Right ventricle myocardium superior (tissue), 1 donor: ENCODE results near the gene TMEM116. TPM values are rescaled to one million over a fixed set of nuclear protein-coding genes. Genes with fewer than 3 reads are reported as not detected.
"Not testable (repeated sequence)": the region's sequence is repeated elsewhere in the genome, so short reads cannot be mapped to it uniquely, and the experiment has no call there.

Source experiments
- ATAC-seq: fragments of 200-7000 bp; cut with Tn5 transposase; one replicate; pipeline ENCODE4 v1.9.1; 2020; ENCODE audit warnings: mild to moderate bottlenecking; ENCODE audit not compliant: poor library complexity
- DNase-seq: peaks from one replicate; pipeline ENCODE4 v3.0.0-alpha.2; 2020
- intact Hi-C: fragments of 100-400 bp; cut with DNase I; formaldehyde crosslinking; loops from one replicate; pipeline ENCODE4 v1.11.2; 2022
- long read RNA-seq: library from polyadenylated mRNA; unstranded; transcript quantifications from one replicate; pipeline ENCODE4 v2.0.0, GENCODE V29; 2021
- total RNA-seq: library from RNA; stranded (reverse); fragmentation: NEBNext Ultra II Directional; extraction: Animal tissue kit (Norgen Biotek cat#: 25700); gene quantifications from one replicate; pipeline ENCODE4 v1.2.1, GENCODE V29; 2021
- donor health status: DM: no; HTN: yes; CAD: no; lungs with severe emphysema.

Gene TMEM116
- total RNA-seq, result 42.4 TPM
- long read RNA-seq, partial matches to known transcripts, result 2 of 34 reads
- long read RNA-seq, other reads (novel, unspliced or antisense), result 31 of 34 reads

DNA sequence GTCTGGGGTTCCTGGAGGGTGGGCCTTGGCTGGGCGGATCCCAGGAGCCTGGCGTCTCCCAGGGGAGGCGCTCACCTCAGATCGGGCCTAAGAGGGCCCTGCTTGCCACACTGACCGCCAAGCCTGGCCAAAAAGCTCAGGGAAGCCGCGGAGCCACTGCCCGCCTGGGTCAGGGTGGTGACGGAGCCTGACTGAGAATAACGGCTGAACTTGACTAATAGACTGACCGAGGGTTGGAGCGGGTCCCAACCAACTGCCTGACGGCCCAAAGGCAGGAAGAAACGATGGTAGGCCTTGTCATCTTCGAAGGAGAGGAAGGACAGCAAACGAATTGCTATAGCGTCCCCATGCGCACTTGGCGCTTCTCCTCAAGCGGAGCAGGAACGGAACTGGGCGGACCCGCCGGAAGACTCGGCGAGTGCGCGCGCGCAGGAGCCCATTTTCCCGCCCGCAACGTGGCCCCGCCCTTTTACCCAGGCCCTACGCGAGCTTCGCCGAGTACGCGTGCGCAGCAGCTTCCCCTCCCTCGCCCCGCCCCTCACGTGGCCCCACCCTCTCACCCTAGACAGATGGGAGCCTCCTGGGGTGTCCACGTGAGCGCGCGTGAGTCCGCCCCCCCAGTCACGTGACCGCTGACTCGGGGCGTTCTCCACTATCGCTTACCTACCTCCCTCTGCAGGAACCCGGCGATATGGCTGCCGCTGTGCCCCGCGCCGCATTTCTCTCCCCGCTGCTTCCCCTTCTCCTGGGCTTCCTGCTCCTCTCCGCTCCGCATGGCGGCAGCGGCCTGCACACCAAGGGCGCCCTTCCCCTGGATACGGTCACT lies at the start of gene TMEM116, which contains the start of gene ERP29:
Gene TMEM116 (minus strand): TSS at position 391 of the 826 bp plus-strand sequence. CDS start 7,895 bp downstream, outside the sequence.
Gene ERP29 (plus strand): TSS at position 652 of the 826 bp plus-strand sequence. CDS start 40 bp downstream, at position 692.
- intact Hi-C loops, result loop anchor here (5.0 kb wide), 1 partner anchor 66 kb away; no protein-coding TSS in a partner anchor

DNA sequence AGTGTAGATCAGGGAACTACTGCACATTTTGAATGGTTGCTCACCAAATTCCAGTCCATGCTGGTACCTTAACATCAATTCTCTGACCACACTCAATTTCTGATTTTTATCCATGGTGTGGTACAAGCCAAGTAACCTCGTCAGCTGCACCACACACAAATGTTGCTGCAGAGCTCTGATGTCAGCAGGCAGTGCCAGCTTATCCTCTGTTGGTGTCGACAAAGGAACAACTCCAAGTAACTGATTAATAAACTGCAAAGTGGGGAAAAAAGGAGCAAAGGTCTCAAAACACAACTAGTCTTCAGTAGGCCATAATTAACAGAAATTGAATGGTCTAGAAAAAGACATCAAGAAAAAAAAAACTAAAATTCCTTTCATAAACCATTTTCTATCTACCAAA lies 48.2 kb upstream of the TMEM116 start:
- DNase-seq (no peak), ATAC-seq (no peak)
- intact Hi-C loops, result no loop called here

More for the DNA sequence above, at the start of gene TMEM116, which contains the start of gene ERP29:
- ATAC-seq (peak; percentile 96), DNase-seq (peak; percentile 100)

GRCh38 chr12:112049351-112049750 lies 36.4 kb upstream of the TMEM116 start:
- ATAC-seq, result no peak
- intact Hi-C loops, result no loop called here
- DNase-seq, result no peak

DNA sequence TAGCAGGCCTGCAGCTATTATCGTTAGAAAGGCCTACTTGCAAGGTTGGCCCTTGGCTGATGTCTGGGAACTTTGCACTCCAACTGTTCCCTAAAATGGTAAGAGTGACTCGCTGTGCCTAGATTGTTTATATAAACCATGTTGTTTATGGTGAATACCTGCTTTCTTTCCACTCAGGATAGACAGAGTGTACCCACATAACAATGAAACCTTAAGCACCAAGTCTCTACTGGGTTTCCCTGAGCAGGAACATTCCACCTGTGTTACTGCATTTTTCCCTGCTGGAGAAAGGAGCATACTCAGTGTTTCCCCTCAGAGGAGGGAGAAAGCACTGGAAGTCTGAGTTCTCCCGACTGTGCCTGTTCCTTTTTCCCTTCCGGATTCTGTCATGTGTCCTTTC lies 33.0 kb upstream of the TMEM116 start:
- no peak for ATAC-seq
- intact Hi-C loops, result no loop called here
- DNase-seq, result no peak

GRCh38 chr12:112036614-112037013 lies 23.6 kb upstream of the TMEM116 start:
- not testable (repeated sequence) for ATAC-seq, DNase-seq
- intact Hi-C loops, result loop anchor here (10.0 kb wide), 1 partner anchor 48 kb away; no protein-coding TSS in a partner anchor

- no peak for ATAC-seq
- no peak for DNase-seq
- intact Hi-C loops, result loop anchor here (10.0 kb wide), 1 partner anchor 49 kb away; no protein-coding TSS in a partner anchor
These were observed 22.3 kb upstream of the TMEM116 start for GRCh38 chr12:112035219-112035785.

DNA sequence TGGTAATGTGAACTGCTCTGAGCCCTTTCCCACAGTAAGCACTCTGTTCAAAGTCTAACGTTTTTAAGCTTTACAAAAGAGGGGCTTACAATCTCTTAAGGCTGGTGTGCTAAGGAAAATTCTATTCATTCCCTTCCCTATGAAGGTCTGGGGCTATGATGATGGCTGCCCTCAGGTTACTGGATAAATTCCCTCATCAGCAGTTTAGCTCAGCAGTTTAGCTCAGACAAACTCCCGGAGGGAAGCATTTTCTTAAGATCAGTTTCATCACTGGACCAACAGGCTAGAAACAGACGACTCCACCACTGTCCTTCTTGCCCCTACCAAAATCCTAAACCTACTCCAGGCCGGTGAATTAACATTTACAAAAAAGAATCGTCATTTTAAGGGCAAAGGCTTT lies 19.3 kb upstream of the TMEM116 start:
- no peak for DNase-seq
- no peak for ATAC-seq
- intact Hi-C loops, result loop anchor here (10.0 kb wide), 1 partner anchor 53 kb away; no protein-coding TSS in a partner anchor

DNA sequence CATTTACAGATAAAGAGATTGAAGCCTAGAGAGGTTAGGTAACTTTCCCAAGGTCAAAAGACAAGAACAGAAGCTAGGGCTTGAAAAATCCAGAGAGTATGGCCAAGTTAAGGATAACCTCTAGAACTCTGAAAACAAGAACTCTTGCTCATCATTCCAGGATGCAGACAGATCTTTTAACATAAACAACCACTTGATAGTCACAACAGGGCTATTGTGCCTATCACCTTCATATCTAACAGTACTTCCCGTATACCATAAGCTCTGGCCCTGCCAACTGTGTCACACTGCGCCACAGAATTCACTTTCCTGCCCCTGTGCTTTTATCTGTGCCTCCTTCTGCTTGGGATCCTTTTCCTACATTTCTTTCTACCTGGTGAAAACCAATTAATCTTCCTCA lies 18.5 kb upstream of the TMEM116 start:
- no peak for DNase-seq
- ATAC-seq, result no peak
- intact Hi-C loops, result loop anchor here (10.0 kb wide), 1 partner anchor 53 kb away; no protein-coding TSS in a partner anchor

DNA sequence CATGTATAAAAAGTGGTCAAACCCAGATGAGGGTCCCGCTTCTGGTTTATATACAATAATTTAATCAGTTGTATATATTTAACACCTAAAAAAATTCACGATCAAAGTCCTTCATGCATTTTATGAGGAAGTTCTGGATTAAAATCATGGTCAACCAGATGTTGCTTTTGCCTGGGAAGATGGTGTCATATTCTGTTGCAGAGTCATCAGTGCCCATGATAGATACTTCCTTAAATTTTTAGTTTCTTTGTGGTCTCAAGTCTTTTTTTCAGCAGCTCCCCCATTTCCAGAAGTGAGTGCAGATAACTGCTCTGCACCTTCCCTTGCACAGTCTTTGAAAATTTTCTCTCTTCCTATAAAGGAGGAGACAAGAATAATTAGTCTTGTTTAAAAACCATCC lies 16.3 kb upstream of the TMEM116 start:
- DNase-seq (no peak), ATAC-seq (no peak)
- intact Hi-C loops, result no loop called here

DNA sequence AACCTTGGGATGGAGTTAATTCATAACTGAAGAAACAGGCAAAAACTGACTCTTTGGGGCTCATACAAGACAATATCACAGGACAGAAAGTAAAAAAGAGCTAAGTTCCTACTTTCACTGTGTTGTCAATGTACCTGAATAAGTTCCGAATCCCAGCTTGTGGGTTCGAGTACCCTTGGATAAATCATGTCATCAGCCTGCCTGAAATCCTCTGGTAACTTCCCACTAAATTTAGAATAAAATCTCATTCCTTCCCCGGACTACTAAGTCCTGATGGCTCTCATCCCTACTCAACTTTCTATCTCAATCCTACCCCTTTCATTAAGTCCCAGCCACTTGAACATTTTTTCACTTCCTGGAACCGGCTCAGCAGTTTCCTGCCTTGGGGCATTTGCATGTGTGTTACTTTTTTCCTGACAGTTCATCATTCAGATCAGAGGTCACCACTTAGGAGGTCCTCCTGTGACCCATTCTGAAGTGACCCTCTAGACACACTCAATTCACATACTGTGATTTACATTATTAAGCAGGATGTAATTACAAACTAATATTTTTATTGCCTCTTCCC lies 12.9 kb upstream of the TMEM116 start:
- intact Hi-C loops, result no loop called here
- DNase-seq, result no peak
- no peak for ATAC-seq

- ATAC-seq (no peak), DNase-seq (no peak)
- intact Hi-C loops, result no loop called here
These were observed 10.9 kb upstream of the TMEM116 start for GRCh38 chr12:112023759-112024396.

- intact Hi-C loops, result no loop called here
- ATAC-seq, result no peak
These were observed 9.5 kb upstream of the TMEM116 start for GRCh38 chr12:112022241-112023016.

DNA sequence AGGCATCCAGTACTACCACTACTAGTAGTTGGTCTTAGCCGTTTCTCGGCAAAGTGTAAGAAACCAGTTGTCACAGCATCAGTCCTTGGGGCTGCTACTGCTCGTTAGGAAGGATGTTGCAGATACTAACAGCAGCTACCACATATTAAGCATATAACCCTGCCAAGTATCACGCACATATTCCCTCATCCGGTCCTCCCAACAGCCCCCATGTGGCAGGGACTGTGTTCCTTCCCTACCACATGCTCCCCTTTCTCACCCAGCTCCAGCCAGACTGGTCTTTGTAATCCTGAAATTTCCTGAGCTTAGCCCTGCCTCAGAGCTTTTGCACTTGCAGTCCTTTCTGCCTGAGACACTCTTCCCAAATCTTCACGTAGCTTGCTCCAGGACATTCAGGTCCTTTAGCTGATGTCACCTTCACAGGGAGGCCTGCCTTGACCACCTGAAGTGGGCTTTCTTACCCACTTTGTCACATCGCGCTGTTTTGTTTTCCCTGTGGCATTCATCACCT lies 8.0 kb upstream of the TMEM116 start:
- no peak for DNase-seq
- intact Hi-C loops, result no loop called here

More at GRCh38 chr12:112022241-112023016, 9.5 kb upstream of the TMEM116 start:
- no peak for DNase-seq

DNA sequence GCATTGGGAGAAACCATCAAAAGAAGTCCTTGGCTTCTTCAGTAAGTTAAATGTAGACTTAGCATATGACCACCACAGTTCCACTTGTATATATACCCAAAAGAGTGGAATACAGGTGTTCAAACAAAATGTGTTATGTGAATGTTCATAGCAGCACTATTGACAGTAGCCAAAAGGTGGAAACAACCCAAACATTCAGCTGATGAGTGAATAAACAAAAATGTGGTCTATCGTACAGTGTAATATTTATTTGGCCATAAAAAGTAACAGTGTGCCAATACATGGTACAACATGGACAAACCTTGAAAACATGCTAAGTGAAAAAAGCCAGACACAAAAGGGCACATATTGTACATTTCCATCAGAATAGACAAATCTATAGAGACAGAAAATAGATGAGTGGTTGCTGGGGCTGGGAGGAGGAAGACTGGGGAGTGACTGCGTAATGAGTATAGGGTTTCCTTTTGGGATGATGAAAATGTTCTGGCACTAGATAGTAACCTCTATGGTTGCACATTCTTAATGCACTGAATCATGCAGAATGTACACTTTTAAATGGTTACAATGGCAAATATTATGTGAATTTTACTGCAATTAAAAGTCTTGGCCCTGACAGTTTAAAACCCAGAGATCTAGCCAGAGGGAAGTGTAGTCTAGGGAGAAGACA lies 5.7 kb upstream of the TMEM116 start:
- ATAC-seq (no peak), DNase-seq (no peak)
- intact Hi-C loops, result no loop called here

More for the DNA sequence above, 8.0 kb upstream of the TMEM116 start:
- no peak for ATAC-seq

DNA sequence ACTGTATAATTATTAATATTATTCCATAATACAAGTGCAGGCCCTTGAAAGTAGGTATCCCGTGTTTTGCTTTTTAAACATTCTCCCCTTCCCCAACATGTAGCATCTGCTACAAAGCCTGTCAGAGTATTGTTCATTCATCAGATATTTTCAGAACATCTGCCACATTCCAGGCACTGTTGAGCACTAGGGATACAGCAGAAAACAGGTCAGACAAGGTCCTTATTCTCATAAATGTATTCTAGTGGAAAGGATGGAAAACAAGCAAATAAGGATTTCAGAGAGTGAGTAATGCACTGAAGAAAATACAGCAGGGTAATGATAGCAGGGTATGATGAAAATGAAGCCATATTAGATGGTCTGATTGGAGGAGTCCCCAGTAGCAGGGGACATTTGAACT lies 4.1 kb upstream of the TMEM116 start:
- intact Hi-C loops, result no loop called here
- no peak for ATAC-seq

DNA sequence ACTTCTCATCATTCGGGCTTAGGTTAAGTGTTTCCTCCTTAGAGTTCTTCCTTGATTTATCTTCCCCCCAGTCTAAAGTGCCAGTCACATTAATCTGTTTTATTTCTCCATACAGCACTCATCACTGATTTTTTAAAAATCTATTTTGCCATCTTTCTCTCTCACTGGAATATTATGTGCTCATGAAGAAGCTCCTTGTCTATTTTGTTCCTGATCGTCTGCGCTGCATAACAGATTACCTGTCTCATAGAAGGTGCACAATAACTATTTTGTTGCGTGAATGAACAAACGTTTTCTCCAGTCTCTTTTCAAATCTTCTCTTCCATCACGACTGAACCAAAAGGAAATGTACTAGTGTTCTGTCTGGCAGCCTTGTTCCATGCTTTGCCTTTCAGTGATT lies 3.0 kb upstream of the TMEM116 start:
- ATAC-seq (no peak), DNase-seq (no peak)
- intact Hi-C loops, result no loop called here

More for the DNA sequence above, 4.1 kb upstream of the TMEM116 start:
- DNase-seq, result no peak
